Peyer's patch (tissue), 4 donors: Measurements from ENCODE around the gene COL8A1. TPM values are rescaled to one million over a fixed set of nuclear protein-coding genes. Genes with fewer than 3 reads are reported as not detected.

Experiments
- DNase-seq, 3 donors: peaks; one replicate each; pipeline ENCODE4 v3.0.0-alpha.2; 2017 to 2019
- H3K27ac ChIP-seq, 4 donors: fragments of 200-600 bp; sonication (generic); one replicate each; pipeline ENCODE4 v1.5.1; 2016 to 2019
- H3K27me3 ChIP-seq, 2 donors: fragments of 200-600 bp; sonication (generic); one replicate each; pipeline ENCODE4 v1.5.1; 2019
- H3K36me3 ChIP-seq, 3 donors: fragments of 200-600 bp; sonication (generic); one replicate each; pipeline ENCODE4 v1.5.1; 2016 to 2019
- H3K4me1 ChIP-seq, 4 donors: fragments of 200-600 bp; sonication (generic); one replicate each; pipeline ENCODE4 v1.5.1; 2016 to 2019
- H3K4me3 ChIP-seq, 4 donors: fragments of 200-600 bp; sonication (generic); 1 replicate in 3 of 4; 2 replicates in 1 of 4; pipeline ENCODE4 v1.5.1; 2016 to 2019; ENCODE audit warnings: mild to moderate bottlenecking in 1 of 4
- H3K9me3 ChIP-seq, 4 donors: fragments of 200-600 bp; sonication (generic); one replicate each; pipeline ENCODE4 v1.5.1; 2016 to 2019; ENCODE audit warnings: mild to moderate bottlenecking in 1 of 4
- CTCF ChIP-seq, 6 experiments: fragments of 450-650 bp in 4 of 6; fragments of 200-600 bp in 2 of 6; sonication (generic) in 1 of 6; IDR thresholded peaks; one replicate each; pipeline ENCODE4 v1.5.1; 2017 to 2019; ENCODE audit warnings: antibody characterized with exemption in 6 of 6, mild to moderate bottlenecking in 3 of 6, moderate library complexity in 1 of 6
- POLR2A ChIP-seq, 2 donors: fragments of 450-650 bp; IDR thresholded peaks; one replicate each; pipeline ENCODE4 v1.5.1; 2017; ENCODE audit warnings: antibody characterized with exemption in 2 of 2, mild to moderate bottlenecking in 2 of 2, moderate library complexity in 2 of 2
- total RNA-seq, 4 donors: library from RNA; depleted of rRNA; stranded (reverse); fragments of >200 nt; gene quantifications; one replicate each; pipeline ENCODE4 v1.1.0, GENCODE V29; 2016

The COL8A1 gene
- total RNA-seq, 4 donors from 2014 or later, result 2.3 to 5.3 (median 3.3) TPM; not detected in 1

- TF ChIP-seq POLR2A (IDR thresholded peaks at IDR 0.05) (no peak), CTCF (IDR thresholded peaks at IDR 0.05) (no peak)
- no peaks in the 10 kb centered on the region for H3K4me1 ChIP-seq
- H3K4me3 ChIP-seq, result no peak overlapping the region
- DNase-seq, result no peak
- no peak overlapping the region for H3K27ac ChIP-seq
- no peaks in the 10 kb centered on the region for H3K9me3 ChIP-seq
- H3K27me3 ChIP-seq, result no peaks in the 10 kb centered on the region
- no peaks in the 10 kb centered on the region for H3K36me3 ChIP-seq
Observed at GRCh38 chr3:99777210-99777549, 138.8 kb downstream of the COL8A1 start.

GRCh38 chr3:99777708-99778107 is 139.3 kb downstream of the COL8A1 start:
- Histone ChIP-seq H3K4me3 (no peak overlapping the region), H3K36me3 (no peaks in the 10 kb centered on the region), H3K27ac (no peak overlapping the region), H3K4me1 (no peaks in the 10 kb centered on the region), H3K27me3 (no peaks in the 10 kb centered on the region), H3K9me3 (no peaks in the 10 kb centered on the region)
- DNase-seq, result no peak
- TF ChIP-seq POLR2A (IDR thresholded peaks at IDR 0.05) (no peak), CTCF (IDR thresholded peaks at IDR 0.05) (no peak)

GRCh38 chr3:99780749-99781148 is 142.4 kb downstream of the COL8A1 start:
- no peaks in the 10 kb centered on the region for H3K27me3 ChIP-seq
- DNase-seq, result no peak
- H3K4me1 ChIP-seq, result no peaks in the 10 kb centered on the region
- no peaks in the 10 kb centered on the region for H3K36me3 ChIP-seq
- H3K27ac ChIP-seq, result no peak overlapping the region
- TF ChIP-seq CTCF (IDR thresholded peaks at IDR 0.05), result no peak
- no peak for TF ChIP-seq POLR2A (IDR thresholded peaks at IDR 0.05)
- H3K4me3 ChIP-seq, result no peak overlapping the region
- no peaks in the 10 kb centered on the region for H3K9me3 ChIP-seq

- DNase-seq, result no peak
- TF ChIP-seq POLR2A (IDR thresholded peaks at IDR 0.05), result no peak
- no peak for TF ChIP-seq CTCF (IDR thresholded peaks at IDR 0.05)
- Histone ChIP-seq H3K27me3 (no peaks in the 10 kb centered on the region), H3K36me3 (no peaks in the 10 kb centered on the region), H3K4me3 (no peak overlapping the region), H3K27ac (no peak overlapping the region), H3K4me1 (no peaks in the 10 kb centered on the region), H3K9me3 (no peaks in the 10 kb centered on the region)
Observed at GRCh38 chr3:99781761-99782160, 143.4 kb downstream of the COL8A1 start.

- H3K27me3 ChIP-seq, result no peaks in the 10 kb centered on the region
- no peaks in the 10 kb centered on the region for H3K4me1 ChIP-seq
- no peaks in the 10 kb centered on the region for H3K9me3 ChIP-seq
- H3K4me3 ChIP-seq, result no peak overlapping the region
- TF ChIP-seq POLR2A (IDR thresholded peaks at IDR 0.05), result no peak
- TF ChIP-seq CTCF (IDR thresholded peaks at IDR 0.05), result no peak
- DNase-seq, result no peak
- no peak overlapping the region for H3K27ac ChIP-seq
- H3K36me3 ChIP-seq, result no peaks in the 10 kb centered on the region
Observed at GRCh38 chr3:99783011-99783573, 144.7 kb downstream of the COL8A1 start.
